ENCODE data around the gene CDC123.
A peak's percentile ranks its signal among the peaks of the same experiment; 100 is the strongest.
"Not testable (repeated sequence)": the region's sequence is repeated elsewhere in the genome, so short reads cannot be mapped to it uniquely, and the experiment has no call there.

Gene CDC123

DNA sequence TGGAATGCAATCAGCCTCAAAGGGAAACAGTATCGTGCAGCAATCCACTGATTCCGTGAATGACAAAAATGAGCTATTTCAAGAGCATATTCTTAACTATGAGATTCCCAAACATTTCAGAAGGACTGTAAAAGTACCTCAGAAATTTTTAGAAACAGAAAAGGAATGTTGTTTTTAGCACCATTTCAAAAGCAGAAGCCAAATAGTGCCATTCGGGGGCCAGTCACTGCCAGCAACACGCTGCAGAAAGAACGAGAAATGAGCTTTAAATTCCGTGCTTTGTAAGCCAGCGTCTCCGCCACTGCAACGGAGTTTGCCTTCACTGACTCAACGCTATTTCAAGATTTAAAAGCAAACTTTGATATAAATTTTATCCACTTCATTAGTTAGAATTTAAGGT lies 6.6 kb upstream of the CDC123 start:
- no peak overlapping the region for H3K4me3 ChIP-seq (ENCODE audit: low read depth, low read length)

DNA sequence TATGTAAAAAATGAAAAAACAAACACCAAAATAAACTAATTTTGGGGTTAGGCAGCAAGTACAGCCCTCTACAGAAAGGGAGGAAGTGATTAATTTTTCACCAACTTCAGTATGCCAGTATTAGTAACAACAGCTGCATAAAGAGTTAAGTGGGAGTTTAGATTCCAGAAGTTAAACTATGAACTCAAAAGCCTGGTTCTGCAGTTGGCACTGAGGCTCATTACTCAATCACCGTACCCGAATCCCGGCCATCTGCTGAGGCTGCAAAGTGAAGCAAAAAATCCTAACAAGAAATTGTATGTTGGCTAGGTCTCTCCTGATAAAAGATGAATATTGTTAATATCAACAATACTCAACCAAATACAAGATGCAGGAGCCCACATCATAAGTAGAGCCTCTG lies 4.3 kb upstream of the CDC123 start:
- H3K4me3 ChIP-seq (ENCODE audit: low read depth, low read length) = no peak overlapping the region

DNA sequence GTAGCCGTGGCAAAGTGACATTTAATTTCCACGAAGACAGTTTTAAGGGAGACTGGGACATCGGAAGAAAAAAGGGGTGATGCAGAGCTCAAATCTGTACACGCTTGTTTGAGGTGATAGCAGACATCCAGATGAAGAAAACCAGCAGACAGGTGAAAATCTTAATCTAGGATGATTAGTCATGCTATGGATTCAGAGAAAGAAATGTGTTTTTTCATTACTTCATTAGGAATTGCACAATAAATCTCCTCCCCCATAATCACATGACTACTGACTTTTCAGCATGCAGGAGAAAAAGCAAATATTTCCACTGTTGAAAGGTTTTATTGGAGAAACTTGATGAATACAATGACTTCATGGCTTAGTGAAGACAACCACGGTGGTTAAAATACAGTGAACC lies 2.8 kb upstream of the CDC123 start:
- H3K4me3 ChIP-seq (ENCODE audit: low read depth, low read length) = no peak overlapping the region

DNA sequence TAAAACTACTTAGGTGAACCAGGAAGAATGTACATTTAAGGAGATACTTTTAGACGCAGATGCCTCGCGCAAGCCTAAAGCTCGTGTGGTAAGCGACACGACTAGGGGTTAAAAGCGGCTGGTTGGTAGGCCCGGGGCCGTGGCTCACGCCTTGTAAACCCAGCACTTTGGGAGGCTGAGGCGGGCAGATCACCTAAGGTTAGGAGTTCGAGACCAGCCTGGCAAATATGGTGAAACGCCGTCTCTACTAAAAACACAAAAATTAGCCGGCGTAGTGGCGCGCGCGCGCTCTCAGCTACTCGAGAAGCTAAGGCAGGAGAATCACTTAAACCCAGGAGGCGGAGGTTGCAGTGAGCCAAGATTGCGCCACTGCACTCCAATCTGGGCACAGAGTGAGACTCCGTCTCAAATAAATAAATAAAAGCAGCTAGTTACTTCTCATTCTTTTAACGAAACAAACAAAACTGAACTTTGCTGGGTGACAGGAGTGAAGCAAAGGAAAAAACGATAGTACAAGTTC lies 1.2 kb upstream of the CDC123 start:
- peak overlapping the region; percentile 80 for H3K4me3 ChIP-seq (ENCODE audit: low read depth, low read length)

DNA sequence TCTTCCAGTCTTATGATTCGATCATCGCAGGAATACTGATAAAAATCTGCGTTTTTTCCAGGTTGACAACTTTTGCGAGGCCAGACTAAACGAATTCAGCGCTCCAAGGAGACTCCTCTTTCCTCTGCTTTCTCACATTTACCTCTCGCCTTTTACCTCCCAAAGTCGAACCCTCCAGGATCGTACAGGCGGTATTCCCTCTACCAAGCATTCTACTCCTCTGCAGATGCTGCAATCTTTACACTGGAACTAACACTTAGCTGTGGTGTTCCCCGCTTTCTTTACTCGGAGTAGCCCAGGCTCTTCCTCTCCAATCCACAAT lies 746 bp upstream of the CDC123 start:
- peak overlapping the region; percentile 80 for H3K4me3 ChIP-seq (ENCODE audit: low read depth, low read length)

DNA sequence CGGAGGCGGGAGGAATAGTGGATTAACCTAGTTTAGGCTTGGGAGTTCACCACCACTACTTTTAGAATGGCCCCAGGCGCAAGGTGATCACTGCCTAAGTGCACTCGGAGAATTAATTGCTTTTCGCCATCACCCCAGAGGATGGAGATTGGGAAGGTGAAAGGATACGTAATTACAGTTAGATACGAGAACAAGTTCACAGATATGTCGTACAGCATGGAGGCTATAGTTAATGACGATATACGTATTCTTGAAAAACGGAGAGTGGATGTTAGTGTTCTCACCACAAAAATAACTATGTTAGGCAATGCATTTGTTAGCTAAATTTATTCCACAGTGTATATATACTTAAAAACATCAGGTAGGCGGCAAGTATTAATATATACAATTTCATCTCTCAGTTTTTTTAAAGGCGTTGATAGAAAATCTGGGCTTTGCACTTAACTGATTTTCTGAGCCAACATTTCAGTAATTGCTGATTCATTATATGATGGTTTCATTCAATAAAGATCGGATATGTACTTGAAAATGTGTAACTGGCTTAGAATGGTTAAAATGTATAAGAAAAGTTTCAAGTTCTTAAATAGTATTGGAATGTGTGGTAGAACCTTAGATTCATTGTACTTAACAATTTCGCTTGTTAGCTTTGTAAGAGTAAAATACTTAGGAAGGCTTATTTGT lies 683 bp downstream of the CDC123 start:
- H3K4me3 ChIP-seq (ENCODE audit: low read depth, low read length) = peak overlapping the region; percentile 80

DNA sequence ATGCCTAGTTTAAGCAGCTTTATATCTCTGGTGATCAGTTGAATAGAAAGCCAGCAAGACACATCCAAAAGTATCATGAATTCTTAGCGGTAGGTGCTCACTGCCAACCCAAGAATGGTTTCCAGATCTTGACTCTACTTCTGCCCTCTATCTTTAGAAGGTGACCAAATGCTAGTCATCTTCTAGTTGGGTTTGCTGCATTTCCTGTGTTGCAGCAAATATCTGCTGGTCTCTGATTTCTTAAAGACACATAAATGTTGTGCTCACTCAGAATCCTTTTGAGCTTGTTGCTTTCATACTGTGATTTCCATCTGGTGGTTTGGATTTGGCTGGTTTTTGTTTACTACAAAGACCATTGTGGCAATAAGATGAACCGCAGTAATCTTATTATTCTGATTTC lies 2.2 kb downstream of the CDC123 start:
- no peak overlapping the region for H3K4me3 ChIP-seq (ENCODE audit: low read depth, low read length)

DNA sequence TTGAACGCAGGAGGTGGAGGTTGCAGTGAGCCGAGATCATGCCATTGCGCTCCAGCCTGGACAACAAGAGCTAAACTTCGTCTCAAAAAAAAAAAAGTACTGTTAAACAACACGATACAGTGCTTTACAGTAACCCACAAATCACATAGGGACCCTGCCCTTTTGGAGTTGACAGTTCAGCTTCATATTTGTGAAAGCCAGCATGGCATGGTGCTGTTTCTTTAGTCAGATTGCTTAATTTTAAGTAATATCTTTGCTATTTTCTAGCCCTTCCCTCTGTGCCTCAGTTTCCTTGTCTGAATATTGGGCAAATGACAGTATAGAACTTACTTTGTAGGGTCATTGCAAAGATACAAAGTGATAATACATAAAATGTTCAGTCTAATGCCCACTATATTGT lies 4.9 kb downstream of the CDC123 start:
- H3K4me3 ChIP-seq (ENCODE audit: low read depth, low read length) = no peak overlapping the region

DNA sequence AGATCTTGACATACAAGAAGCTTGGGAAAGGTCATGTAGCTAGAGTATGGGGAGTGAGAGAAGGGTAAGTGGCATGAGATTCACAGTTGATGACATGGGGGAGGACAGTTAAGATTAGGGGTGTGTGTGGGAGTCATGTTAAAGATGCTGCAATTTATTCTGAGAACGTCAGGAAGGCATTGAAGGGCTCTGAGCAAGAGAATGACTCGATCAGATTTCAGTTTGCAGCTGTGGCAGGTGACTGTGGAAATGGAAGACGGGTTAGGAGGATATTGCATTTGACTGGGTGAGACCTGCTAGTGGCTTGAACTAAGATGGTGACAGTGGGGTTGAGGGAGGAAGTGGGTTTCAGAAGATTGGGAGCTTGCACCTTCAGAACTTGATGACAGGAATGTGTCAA lies 5.6 kb downstream of the CDC123 start:
- no peak overlapping the region for H3K4me3 ChIP-seq (ENCODE audit: low read depth, low read length)

DNA sequence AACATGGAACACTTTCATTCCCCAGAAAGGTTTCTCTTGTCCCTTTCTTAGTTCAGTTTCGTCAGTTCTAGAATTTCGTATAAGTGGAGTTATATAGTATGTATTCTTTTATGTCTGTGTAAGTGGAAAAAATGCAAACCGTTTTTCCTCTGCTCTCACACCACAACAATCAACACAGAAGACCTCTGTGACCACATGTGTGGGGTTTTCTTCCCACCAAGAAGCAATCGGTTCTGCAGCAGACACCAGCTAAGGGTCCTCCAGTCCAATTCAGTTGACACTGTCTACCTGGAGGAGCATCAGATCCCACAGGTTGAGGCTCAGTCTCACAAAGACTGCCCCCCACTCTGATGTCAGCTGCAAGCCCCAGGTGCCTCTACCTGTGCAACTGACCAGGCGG lies 6.2 kb downstream of the CDC123 start:
- H3K4me3 ChIP-seq (ENCODE audit: low read depth, low read length) = no peak overlapping the region

DNA sequence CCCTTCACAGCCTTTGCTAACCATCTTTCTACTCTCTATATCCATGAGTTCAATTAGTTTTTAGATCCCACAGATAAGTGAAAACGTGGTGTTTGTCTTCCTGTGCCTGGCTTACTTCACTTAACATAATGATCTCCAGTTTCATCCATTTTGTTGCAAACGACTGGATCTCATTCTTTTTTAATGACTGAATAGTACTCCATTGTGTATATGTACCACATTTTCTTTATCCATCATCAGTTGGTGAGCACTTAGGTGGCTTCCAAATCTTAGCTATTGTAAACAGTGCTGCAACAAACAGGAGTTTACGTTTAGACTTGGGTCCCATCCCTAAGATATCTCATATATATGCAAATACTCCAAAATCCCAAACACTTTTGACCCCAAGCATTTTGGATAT lies 9.1 kb downstream of the CDC123 start:
- H3K4me3 ChIP-seq (ENCODE audit: low read depth, low read length) = no peak overlapping the region

DNA sequence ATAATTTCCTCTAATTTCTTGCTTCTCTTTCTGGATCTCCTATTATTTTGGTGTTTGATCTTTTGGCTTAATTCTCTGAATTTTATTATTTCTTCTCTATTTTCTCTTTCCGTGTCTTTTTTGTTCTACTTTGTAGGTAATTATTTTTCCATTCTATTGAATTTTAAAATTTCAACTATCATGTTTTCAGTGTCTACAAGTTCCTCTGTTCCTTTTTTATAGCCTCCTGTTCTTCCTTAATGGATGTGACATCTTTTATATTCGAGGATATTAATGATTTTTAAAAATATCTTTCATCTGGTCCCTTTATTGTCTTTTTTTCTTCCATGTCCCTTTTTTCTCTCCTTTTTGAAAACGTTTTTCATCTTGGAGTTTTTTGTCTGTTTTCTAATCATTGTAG lies 11.1 kb downstream of the CDC123 start:
- H3K4me3 ChIP-seq (ENCODE audit: low read depth, low read length) = no peak overlapping the region

DNA sequence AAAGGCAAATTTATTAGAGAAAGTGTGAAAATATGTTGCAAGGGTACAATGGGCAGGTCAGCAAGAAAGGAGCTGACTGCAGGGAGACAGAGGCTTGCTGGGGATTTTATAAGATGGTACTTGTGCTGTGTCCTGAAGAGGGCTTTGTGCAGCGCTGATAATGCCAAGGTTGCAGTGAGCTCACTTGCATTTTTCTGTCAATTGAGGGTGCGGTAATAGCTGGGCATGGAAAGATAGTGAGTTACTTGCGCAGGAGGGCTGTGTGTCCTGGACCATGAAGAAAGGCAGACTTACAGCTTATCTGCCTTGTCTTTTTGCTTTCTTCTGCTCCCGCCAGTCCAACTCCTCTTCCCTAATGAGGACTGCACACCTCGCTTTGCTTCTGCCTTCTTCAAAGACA lies 12.5 kb downstream of the CDC123 start:
- no peak overlapping the region for H3K4me3 ChIP-seq (ENCODE audit: low read depth, low read length)

DNA sequence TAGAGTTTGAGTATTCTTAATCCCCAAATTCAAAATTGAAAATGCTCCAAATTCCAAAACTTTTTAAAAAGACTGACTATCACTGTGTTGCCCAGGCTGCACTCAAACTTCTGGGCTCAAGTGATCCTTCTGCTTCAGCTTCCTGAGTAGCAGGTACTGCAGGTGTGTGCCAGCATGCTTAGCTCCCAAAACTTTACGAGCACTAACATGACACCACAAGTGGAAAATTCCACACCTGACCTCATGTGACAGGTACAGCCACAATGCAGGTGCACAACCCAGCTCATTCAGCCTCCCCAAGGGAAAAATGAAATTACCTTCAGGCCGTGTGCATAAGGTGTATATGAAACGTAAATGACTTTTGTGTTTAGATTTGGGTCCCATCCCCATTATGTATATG lies 16.5 kb downstream of the CDC123 start:
- no peak overlapping the region for H3K4me3 ChIP-seq (ENCODE audit: low read depth, low read length)

DNA sequence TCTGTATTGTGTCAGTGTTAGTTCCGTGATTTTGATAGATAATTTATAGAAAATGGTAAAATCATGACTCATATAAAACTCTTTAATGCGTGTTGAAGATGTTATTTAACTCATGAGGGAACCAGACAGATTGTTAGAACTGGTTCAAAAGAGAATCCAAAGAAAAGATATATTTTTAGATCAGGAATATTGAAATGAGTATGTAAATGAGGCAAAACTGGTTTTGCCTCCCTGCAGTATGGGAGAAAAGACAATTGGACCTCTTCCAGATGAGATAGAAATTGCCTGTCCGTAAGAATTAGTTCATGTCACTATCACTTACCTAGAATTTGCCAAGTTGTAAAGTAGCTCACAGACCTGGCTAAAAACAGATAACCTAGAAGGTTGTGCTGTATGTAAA lies 17.6 kb downstream of the CDC123 start:
- H3K4me3 ChIP-seq (ENCODE audit: low read depth, low read length) = no peak overlapping the region

DNA sequence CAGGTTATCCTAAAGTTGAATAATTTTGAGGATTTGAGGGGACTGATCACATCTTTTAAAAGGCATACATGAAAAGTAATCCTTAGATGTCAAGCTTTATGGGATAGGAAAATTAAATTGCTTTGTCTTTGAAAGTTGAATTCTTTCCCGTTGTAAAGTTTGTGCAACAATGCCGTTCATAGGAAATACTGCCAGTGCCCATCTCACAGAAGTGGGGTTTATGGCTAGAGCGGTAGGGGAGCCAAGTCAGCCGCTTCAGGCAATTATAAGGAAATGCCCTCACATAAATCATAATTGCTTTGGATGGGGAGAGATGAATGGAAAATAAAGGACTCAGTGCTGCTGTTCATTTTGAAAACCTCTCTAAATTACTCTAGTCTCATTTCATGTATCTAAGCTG lies 18.1 kb downstream of the CDC123 start:
- no peak overlapping the region for H3K4me3 ChIP-seq (ENCODE audit: low read depth, low read length)

DNA sequence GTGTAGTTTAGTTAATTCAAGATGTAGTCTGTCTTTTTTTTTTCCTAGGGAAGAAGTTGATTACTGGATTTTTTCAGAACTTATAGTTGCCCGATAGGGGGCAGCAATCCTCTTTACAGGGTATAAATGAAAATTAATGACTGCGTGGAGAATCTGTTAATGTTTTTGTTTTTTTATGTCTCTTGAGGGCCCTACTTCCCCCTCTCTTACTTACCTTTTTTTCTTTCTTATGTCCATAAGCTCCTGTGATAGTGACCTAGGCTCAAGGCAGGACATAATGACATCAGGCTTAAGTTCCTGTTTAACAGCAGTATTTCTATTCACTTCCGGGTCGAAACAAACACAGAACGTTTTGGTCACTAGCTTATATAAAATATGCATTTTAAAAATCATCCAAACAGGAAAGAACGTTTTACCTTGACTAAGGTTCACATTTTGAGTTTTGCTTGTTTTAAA lies 18.8 kb downstream of the CDC123 start:
- no peak overlapping the region for H3K4me3 ChIP-seq (ENCODE audit: low read depth, low read length)

DNA sequence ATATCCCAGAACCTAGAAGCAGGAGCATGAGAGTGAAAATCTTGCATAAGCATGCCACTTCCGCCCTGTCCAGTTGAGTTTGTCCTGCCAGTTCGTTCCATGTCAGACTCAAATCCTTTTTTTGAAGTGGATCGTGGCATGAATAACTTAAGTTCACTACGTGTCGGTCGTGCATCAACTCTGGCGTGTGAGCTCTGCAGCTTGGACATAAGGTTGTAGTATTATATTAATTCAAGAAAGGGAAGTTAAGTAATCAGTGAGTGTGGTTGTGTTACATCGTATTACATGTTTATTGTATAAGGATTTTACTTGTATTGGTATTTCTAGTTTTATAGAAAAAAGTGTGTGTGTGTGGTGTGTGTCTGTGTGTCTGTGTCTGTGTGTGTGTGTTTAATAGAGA lies 23.0 kb downstream of the CDC123 start:
- no peak overlapping the region for H3K4me3 ChIP-seq (ENCODE audit: low read depth, low read length)

DNA sequence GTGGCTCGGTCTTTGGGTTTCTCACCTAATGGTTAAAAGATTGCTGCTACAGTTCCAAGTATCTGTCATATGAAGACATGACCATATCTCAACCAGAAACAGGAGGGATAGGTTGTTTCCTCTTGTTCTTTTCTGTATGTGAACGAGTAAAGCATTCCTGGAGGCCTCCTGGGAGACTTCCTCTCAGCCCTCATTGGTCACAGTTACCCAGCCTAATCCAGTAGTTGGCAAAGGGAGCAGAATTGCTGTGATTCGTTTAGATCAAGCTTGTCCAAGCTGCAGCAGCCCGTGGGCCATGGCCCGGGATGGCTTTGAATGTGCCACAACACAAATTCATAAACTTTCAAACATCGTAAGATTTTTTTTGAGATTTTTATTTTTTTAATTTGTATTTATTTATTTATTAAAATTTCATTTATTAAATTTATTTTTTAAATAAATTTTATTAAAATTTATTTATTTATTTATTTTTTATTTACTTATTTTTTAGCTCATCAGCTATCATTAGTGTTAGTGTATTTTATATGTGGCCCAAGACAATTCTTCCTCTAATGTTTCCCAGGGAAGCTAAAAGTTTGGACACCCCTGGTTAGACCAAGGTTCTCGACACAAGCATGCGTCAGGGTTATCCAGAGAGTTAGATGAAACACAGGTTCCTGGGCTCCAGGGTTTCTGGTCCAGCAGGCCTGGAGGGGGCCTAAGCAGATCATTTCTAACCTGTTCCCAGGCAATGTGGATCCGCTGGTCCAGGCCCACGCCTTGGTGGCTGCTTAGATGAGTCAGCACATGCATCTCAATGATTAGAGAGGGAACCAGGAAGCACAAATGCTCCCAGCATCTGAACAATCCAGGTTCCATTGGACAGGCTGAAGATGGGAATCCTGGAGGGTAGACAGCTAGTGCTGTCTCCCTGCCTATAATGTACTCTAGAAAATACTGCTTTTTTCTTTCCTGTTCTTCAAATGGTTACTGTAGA lies 25.6 kb downstream of the CDC123 start:
- H3K4me3 ChIP-seq (ENCODE audit: low read depth, low read length) = no peak overlapping the region

DNA sequence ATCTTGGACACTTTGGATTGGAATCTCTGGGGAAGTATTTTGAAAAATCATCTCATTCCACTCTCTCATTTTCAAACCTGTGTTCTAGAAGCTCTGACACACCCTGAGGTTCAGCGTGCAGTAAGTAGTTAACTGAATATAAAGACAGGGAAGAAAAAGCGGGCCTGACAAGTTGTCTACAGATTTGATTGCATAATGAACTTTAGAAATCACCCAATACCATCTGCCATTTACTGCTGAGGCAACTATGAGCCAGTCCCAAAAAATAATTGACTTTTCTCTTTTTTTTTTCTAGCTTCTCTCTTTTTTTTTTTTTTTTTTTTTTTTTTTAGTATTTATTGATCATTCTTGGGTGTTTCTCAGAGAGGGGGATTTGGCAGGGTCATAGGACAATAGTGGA lies 29.5 kb downstream of the CDC123 start:
- no peak overlapping the region for H3K4me3 ChIP-seq (ENCODE audit: low read depth, low read length)

DNA sequence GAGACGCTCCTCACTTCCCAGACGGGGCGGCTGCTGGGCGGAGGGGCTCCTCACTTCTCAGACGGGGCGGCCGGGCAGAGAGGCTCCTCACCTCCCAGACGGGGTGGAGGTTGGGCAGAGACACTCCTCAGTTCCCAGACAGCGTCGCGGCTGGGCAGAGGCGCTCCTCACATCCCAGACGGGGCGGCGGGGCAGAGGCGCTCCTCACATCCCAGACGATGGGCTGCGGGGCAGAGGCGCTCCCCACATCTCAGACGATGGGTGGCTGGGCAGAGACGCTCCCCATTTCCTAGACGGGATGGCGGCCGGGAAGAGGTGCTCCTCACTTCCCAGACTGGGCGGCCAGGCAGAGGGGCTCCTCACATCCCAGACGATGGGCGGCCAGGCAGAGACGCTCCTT lies 30.4 kb downstream of the CDC123 start:
- not testable (repeated sequence) for H3K4me3 ChIP-seq (ENCODE audit: low read depth, low read length)

DNA sequence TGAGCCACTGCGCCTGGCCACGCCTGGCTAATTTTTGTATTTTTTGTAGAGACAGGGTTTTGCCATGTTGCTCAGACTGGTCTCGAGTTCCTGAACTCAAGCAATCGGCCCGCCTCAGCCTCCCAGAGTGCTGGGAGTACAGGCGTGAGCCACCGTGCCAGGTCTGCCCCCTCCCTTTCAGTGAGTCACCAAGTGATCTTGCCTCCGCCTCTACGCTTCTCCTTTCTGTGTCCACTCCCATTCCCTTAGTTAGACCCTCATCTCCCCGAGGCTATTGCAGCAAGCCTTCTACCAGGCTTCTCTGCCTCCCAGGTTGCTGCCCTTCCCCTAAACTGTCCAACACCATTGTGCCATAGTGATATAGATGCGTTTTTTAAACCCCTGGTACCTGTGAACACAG lies 32.9 kb downstream of the CDC123 start:
- no peak overlapping the region for H3K4me3 ChIP-seq (ENCODE audit: low read depth, low read length)

Measured in iPS-11a (cell line).